A673 (cell line): Measurements from ENCODE around the gene TMEM45B. TPM values are rescaled to one million over a fixed set of nuclear protein-coding genes. Genes with fewer than 3 reads are reported as not detected.
A peak's percentile ranks its signal among the peaks of the same experiment; 100 is the strongest.

ENCODE experiments used
- BruUV-seq: library from RNA; stranded (reverse); fragments of 400-500 nt; replicated peaks from 2 replicates; lab custom pipeline; 2021; lab: Mats Ljungman, UMichigan
- CTCF ChIA-PET: fragments of 300-600 bp; sonication (Branson Sonifier 250); formaldehyde crosslinking; loops from one replicate; lab custom pipeline; 2022; ENCODE audit warnings: antibody characterized with exemption; lab: Charles Lee
- POLR2A ChIA-PET: fragments of 300-600 bp; sonication (Branson Sonifier 250); formaldehyde crosslinking; loops from one replicate; lab custom pipeline; 2022; ENCODE audit warnings: antibody characterized with exemption; ENCODE audit not compliant: low non-redundant PET; lab: Charles Lee
- DNase-seq: peaks from one replicate; pipeline ENCODE4 v3.0.0-alpha.2; 2015; ENCODE audit warnings: low spot score
- H3K27ac ChIP-seq: fragments of 200-600 bp; sonication (generic); 2 replicates; pipeline ENCODE4 v1.5.1; 2016; ENCODE audit warnings: mixed run types, low read depth, mild to moderate bottlenecking, mixed read lengths, antibody characterized with exemption, low read length; ENCODE audit not compliant: poor library complexity, severe bottlenecking
- H3K27me3 ChIP-seq: fragments of 200-600 bp; sonication (generic); replicated peaks from 2 replicates; pipeline ENCODE4 v1.6.1; 2017; ENCODE audit warnings: mixed run types, low read depth, mild to moderate bottlenecking, mixed read lengths, antibody characterized with exemption, low read length; ENCODE audit not compliant: insufficient read depth, poor library complexity
- H3K36me3 ChIP-seq: fragments of 200-600 bp; sonication (generic); 2 replicates; pipeline ENCODE4 v1.6.1; 2016; ENCODE audit warnings: mixed run types, mild to moderate bottlenecking, mixed read lengths, antibody characterized with exemption, low read length; ENCODE audit not compliant: insufficient read depth, poor library complexity, severe bottlenecking
- H3K4me1 ChIP-seq: fragments of 200-600 bp; sonication (generic); 2 replicates; pipeline ENCODE4 v1.6.1; 2017; ENCODE audit warnings: mixed run types, mild to moderate bottlenecking, mixed read lengths, antibody characterized with exemption, low read length; ENCODE audit not compliant: insufficient read depth, poor library complexity, severe bottlenecking
- H3K4me3 ChIP-seq: fragments of 200-600 bp; sonication (generic); 2 replicates; pipeline ENCODE4 v1.5.1; 2016; ENCODE audit warnings: low read depth, mixed run types, mild to moderate bottlenecking, mixed read lengths, low read length; ENCODE audit not compliant: poor library complexity, severe bottlenecking
- H3K9me3 ChIP-seq: fragments of 200-600 bp; sonication (generic); 2 replicates; pipeline ENCODE4 v1.6.1; 2016; ENCODE audit warnings: mixed run types, low read depth, mild to moderate bottlenecking, mixed read lengths, antibody characterized with exemption, low read length; ENCODE audit not compliant: poor library complexity, severe bottlenecking
- CTCF ChIP-seq: fragments of 300-800, 200-600 bp; sonication (generic); conservative IDR thresholded peaks from 2 replicates; pipeline ENCODE4 v1.5.1; 2017; ENCODE audit warnings: low read depth, mild to moderate bottlenecking, antibody characterized with exemption, low read length, moderate library complexity, mixed read lengths
- EZH2 ChIP-seq: fragments of 200-600 bp; sonication (generic); IDR thresholded peaks from 2 replicates; pipeline ENCODE4 v1.6.1; 2017; ENCODE audit warnings: borderline replicate concordance, low read depth, mild to moderate bottlenecking, mixed read lengths, antibody characterized with exemption, low read length; ENCODE audit not compliant: poor library complexity, severe bottlenecking
- intact Hi-C: fragments of 100-400 bp; cut with micrococcal nuclease; formaldehyde crosslinking; loops from one replicate; pipeline ENCODE4 v1.10.0; 2022; ENCODE audit not compliant: unreplicated experiment
- total RNA-seq: library from RNA; stranded (reverse); gene quantifications from 2 replicates; pipeline ENCODE4 v1.2.3, GENCODE V29; 2021

The TMEM45B gene
- total RNA-seq, 1 experiment from 2014 or later = not detected

- BruUV-seq = TSS peak; percentile 8
- POLR2A ChIA-PET = no interaction called here
- DNase-seq = no peak
- no peak overlapping the region for H3K27ac ChIP-seq
- H3K4me3 ChIP-seq = no peak overlapping the region
- no peaks in the 10 kb centered on the region for H3K27me3 ChIP-seq
- no peaks in the 10 kb centered on the region for H3K4me1 ChIP-seq
- TF ChIP-seq EZH2 (no peak), CTCF (no peak)
- H3K9me3 ChIP-seq = no peaks in the 10 kb centered on the region
- CTCF ChIA-PET = no interaction called here
- intact Hi-C loops = no loop called here
- peaks cover 100% of the 10 kb centered on the region for H3K36me3 ChIP-seq
Observed at GRCh38 chr11:129871914-129872313, 56.3 kb downstream of the TMEM45B start.

- intact Hi-C loops = no loop called here
- ChIA-PET POLR2A (no interaction called here), CTCF (no interaction called here)
- Histone ChIP-seq H3K4me1 (no peaks in the 10 kb centered on the region), H3K9me3 (no peaks in the 10 kb centered on the region), H3K36me3 (peaks cover 93% of the 10 kb centered on the region), H3K27me3 (no peaks in the 10 kb centered on the region), H3K4me3 (no peak overlapping the region), H3K27ac (no peak overlapping the region)
- DNase-seq = no peak
- no TSS peak for BruUV-seq
- TF ChIP-seq CTCF (no peak), EZH2 (no peak)
Observed at GRCh38 chr11:129880311-129880710, 64.7 kb downstream of the TMEM45B start.

GRCh38 chr11:129881570-129882170 is 66.0 kb downstream of the TMEM45B start:
- peak; percentile 51 for DNase-seq
- POLR2A ChIA-PET = no interaction called here
- intact Hi-C loops = no loop called here

More at GRCh38 chr11:129881570-129882170, 66.0 kb downstream of the TMEM45B start:
- no peaks in the 10 kb centered on the region for H3K27me3 ChIP-seq
- CTCF ChIA-PET = interaction anchor here (0.6 to 1.4 kb wide), 3 partner anchors 48 to 302 kb away, joined by 3 to 34 read pairs (median 5); no protein-coding TSS in a partner anchor
- no peaks in the 10 kb centered on the region for H3K4me1 ChIP-seq
- TF ChIP-seq CTCF (peak; percentile 63), EZH2 (no peak)
- H3K27ac ChIP-seq = no peak overlapping the region
- H3K4me3 ChIP-seq = no peak overlapping the region
- H3K36me3 ChIP-seq = peaks cover 93% of the 10 kb centered on the region
- H3K9me3 ChIP-seq = no peaks in the 10 kb centered on the region
- no TSS peak for BruUV-seq
